Gastrocnemius medialis (tissue), 4 donors: Measurements from ENCODE around the gene FBLN2.

ENCODE experiments used
- POLR2A ChIP-seq, 2 donors: fragments of 450-650 bp; IDR thresholded peaks; one replicate each; pipeline ENCODE4 v1.6.1; 2017; ENCODE audit warnings: antibody characterized with exemption in 2 of 2, mild to moderate bottlenecking in 2 of 2, moderate library complexity in 2 of 2
- TF ChIP-seq, protein P1 (sequence below), 5 experiments: fragments of 450-650 bp in 3 of 5; fragments of 200-600 bp in 2 of 5; sonication (generic) in 2 of 5; IDR thresholded peaks in 4 of 5; conservative IDR thresholded peaks in 1 of 5; 1 replicate in 4 of 5; 2 replicates in 1 of 5; pipeline ENCODE4 v1.5.1; 2016 to 2019; ENCODE audit warnings: antibody characterized with exemption in 5 of 5, mild to moderate bottlenecking in 3 of 5, moderate library complexity in 3 of 5

GRCh38 chr3:13548696-13549622, at the start of gene FBLN2:
- TF ChIP-seq, protein P1, sequence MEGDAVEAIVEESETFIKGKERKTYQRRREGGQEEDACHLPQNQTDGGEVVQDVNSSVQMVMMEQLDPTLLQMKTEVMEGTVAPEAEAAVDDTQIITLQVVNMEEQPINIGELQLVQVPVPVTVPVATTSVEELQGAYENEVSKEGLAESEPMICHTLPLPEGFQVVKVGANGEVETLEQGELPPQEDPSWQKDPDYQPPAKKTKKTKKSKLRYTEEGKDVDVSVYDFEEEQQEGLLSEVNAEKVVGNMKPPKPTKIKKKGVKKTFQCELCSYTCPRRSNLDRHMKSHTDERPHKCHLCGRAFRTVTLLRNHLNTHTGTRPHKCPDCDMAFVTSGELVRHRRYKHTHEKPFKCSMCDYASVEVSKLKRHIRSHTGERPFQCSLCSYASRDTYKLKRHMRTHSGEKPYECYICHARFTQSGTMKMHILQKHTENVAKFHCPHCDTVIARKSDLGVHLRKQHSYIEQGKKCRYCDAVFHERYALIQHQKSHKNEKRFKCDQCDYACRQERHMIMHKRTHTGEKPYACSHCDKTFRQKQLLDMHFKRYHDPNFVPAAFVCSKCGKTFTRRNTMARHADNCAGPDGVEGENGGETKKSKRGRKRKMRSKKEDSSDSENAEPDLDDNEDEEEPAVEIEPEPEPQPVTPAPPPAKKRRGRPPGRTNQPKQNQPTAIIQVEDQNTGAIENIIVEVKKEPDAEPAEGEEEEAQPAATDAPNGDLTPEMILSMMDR (IDR thresholded peaks at IDR 0.05 in 4 of 5, conservative IDR thresholded peaks at IDR 0.05 in 1 of 5), result no peak
- peak; percentile 47 to 75 for TF ChIP-seq POLR2A (IDR thresholded peaks at IDR 0.05)
